Astrocyte of the spinal cord (primary cell): ENCODE measurements around the gene STUB1.

ENCODE experiments used
- DNase-seq: peaks from one replicate; pipeline ENCODE4 v3.0.0; 2011; ENCODE audit warnings: low read depth, low spot score
- H3K4me3 ChIP-seq: 2 replicates; pipeline ENCODE4 v1.5.1; 2011; ENCODE audit warnings: low read depth, mild to moderate bottlenecking, low read length, moderate library complexity
- in situ Hi-C: cut with HindIII; loops from 2 replicates; pipeline ENCODE4 v1.10.0; 2017; ENCODE audit warnings: low sequenced_read_pairs
- TF ChIP-seq, protein P1 (sequence below): IDR thresholded peaks from 2 replicates; pipeline ENCODE4 v1.5.1; 2012; ENCODE audit warnings: low read depth, mild to moderate bottlenecking, low read length, inconsistent platforms

The STUB1 gene

DNA sequence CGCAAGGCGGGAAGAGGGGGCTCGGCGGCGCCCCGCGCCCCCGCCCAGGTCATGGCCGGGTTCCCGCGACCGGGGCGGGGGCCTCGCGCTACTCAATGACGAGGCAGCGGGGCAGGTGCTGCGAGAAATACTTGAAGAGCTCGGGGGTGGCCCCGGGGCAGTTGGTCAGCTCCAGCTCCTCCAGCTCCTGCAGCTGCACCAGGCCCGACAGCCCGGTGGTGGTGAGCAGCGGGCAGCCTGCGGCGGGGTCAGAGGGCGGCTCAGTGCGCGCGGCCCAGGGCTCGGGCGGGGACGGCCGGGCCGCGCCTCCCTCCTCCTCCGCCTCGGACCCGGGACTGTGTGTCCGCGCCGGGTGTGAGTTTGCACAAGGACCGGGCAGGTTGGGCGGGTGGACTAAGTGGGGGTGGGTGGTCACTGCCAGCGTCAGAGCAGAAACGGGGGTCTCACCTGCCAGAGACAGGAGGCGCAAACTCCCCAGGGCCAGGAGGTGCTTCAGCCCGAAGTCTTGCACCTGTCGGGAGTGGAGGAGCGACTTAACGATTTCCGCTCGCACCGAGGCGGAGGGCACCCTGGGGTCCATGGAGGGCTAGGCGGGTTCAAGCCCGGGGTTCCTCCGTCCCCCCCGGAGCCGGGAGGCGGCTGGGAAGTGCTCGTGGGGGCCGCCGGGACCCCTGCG, 14.1 kb downstream of the STUB1 start:
- in situ Hi-C loops: no loop called here
- no peak overlapping the region for H3K4me3 ChIP-seq
- DNase-seq: no peak
- TF ChIP-seq, protein P1, sequence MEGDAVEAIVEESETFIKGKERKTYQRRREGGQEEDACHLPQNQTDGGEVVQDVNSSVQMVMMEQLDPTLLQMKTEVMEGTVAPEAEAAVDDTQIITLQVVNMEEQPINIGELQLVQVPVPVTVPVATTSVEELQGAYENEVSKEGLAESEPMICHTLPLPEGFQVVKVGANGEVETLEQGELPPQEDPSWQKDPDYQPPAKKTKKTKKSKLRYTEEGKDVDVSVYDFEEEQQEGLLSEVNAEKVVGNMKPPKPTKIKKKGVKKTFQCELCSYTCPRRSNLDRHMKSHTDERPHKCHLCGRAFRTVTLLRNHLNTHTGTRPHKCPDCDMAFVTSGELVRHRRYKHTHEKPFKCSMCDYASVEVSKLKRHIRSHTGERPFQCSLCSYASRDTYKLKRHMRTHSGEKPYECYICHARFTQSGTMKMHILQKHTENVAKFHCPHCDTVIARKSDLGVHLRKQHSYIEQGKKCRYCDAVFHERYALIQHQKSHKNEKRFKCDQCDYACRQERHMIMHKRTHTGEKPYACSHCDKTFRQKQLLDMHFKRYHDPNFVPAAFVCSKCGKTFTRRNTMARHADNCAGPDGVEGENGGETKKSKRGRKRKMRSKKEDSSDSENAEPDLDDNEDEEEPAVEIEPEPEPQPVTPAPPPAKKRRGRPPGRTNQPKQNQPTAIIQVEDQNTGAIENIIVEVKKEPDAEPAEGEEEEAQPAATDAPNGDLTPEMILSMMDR: no peak

GRCh38 chr16:694863-695354, 14.7 kb downstream of the STUB1 start:
- no peak overlapping the region for H3K4me3 ChIP-seq
- TF ChIP-seq, protein P1: no peak
- in situ Hi-C loops: no loop called here
- DNase-seq: no peak

- no peak for DNase-seq
- TF ChIP-seq, protein P1: no peak
- in situ Hi-C loops: no loop called here
- no peak overlapping the region for H3K4me3 ChIP-seq
These were observed 15.3 kb downstream of the STUB1 start for GRCh38 chr16:695355-696089.

GRCh38 chr16:698911-699671, 18.9 kb downstream of the STUB1 start:
- DNase-seq: no peak
- TF ChIP-seq, protein P1: no peak
- in situ Hi-C loops: no loop called here
- no peak overlapping the region for H3K4me3 ChIP-seq

DNA sequence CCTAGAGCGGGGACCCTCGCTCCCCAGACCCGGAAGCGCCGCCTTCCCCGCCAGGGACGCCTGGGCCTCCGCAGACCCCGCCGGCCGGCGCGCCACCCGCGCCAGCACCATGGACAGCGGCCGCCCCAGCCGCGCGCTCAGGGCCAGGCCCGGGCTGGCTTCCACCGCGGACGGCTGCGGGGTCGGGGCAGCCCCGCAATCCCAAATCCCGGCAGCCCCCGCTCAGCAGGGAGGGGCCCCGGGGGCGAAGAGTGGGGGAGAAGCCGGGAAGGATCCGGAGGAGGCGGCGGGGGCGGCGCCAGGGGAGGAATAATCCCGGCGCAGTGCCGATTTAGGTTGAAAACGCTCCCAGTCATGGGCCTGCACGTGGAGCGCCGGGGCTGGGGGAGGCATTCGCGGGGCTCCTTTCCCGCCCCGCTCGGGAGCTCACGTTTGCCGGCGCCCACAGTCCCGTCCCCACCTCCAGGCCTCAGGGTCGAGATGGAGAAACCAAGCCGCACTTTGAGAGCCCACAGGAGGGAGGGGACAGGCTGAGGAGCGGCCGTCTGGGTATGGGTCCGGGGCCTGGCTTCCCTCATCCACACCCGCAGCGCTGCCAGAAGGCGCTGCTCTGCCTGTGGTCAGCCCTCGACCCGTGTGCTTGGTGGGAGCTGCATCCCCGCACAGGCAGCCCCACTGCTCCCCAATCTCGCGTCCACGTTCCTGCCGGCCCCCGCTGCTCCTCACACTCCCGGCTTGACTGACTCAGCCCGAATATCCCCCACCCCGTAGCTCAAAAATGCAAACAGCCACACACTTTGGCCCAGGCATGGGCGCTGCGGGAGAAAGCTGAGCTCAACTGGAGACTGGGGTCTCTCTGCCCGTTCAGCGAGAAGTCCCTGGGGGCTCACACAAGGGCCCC, 20.7 kb downstream of the STUB1 start:
- in situ Hi-C loops: no loop called here
- no peak for DNase-seq
- TF ChIP-seq, protein P1: no peak
- no peak overlapping the region for H3K4me3 ChIP-seq

DNA sequence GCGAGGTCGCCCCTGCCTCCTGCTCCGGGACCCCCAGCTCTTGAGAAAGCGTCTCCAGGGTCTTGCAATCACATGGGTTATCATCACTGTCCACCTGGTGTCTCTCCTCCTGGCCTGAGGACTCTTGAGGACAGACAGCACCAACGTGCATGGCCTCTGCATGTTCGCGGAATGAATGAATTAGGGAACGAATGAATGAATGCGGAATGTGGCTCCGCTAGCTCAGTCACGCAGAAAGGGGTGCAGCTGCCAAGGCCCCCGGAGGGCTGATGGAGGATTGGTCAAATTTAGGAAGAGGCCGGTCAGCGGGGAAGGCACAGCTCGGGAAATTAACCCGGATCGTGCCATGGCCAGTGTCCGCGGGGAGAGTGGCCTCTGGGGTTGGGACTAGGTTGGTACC, 22.1 kb downstream of the STUB1 start:
- TF ChIP-seq, protein P1: no peak
- no peak for DNase-seq
- in situ Hi-C loops: no loop called here
- no peak overlapping the region for H3K4me3 ChIP-seq
